HG02610 (cell line): ENCODE measurements around the gene CDCA5.
A peak's percentile ranks its signal among the peaks of the same experiment; 100 is the strongest.

Source experiments
- ATAC-seq: cut with Tn5 transposase; IDR thresholded peaks from one replicate; pipeline ENCODE4 v1.9.1; 2021; ENCODE audit warnings: mild to moderate bottlenecking, moderate library complexity; ENCODE audit not compliant: unreplicated experiment

Gene CDCA5

DNA sequence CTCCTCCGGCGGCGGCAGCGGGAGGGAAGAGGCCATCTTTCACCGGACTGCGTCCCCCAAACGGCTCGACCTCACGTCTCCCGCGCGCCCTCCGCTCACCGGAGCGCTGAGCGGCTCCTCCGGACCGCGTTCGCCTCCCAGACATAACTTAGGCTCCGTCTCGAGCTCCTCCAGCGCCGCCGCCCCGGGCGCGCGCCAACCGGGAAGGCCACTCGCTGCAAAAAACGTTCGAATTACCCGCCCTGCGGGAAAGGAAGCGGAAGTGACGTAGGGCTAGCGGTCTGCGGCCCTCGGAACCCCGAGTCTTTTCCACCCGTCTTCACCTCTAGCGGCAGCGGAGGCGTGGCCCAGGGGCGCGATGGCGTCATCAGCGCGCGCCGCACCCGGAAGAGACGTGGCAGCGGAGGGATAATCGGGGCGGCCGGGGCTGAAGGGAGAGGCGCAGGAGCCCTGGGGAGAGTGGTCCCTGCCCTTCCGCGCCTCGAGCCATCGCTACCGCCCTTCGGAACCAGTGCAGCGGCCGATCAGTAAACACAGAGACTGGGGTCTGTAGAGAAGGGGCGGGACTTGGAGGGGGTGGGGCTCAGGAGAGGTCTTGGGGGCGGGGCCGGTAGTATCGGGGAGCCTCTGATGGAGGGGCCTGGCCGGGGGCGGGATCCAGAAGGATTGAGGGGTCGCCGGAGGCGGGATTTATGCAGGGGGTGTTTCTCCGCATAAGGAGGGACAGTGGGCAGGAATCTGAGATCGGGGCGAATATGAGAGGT is at the start of gene CDCA5, which contains the start of gene ZFPL1:
TSS of gene CDCA5 (minus strand) at position 207 of the 764 bp plus-strand sequence. CDS start at position 145, 62 bp downstream.
TSS of gene ZFPL1 (plus strand) at position 389 of the 764 bp plus-strand sequence. CDS start 477 bp downstream, outside the sequence.
- peak; percentile 71 for ATAC-seq

DNA sequence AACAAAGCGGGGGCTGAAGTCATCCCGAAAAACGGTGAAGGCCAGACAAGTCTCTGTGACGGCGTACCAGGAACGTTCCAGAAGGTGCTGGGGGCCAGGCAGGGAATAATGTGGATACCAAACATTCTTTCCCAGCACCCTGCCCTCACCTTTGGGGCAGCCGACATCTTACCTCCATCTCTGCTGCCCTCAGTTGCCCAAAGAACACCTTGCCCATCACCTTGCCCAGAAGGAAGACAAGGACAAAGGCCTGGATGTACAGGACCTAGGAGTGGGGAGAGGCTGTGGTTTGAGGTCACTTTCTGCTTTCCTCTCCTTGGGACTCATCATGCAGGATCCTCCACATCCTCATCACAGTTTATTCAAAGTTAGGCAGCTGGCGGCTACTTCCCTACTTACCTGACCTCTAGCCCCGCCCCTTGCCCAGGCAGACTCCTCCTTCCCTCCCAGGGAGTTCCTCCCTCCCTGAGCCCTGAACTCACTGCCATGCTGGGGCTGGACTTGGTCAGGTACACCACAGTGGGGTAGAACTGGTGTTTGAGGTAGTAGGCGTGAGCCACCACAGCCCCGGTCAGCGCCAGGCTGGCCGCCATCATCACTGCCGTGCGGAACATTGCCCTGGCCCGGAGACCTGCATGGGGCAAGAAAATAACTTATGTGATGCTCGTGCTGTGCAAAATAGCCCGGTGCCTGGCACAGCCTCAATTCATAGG is 49.3 kb upstream of the CDCA5 start:
- ATAC-seq, result no peak

DNA sequence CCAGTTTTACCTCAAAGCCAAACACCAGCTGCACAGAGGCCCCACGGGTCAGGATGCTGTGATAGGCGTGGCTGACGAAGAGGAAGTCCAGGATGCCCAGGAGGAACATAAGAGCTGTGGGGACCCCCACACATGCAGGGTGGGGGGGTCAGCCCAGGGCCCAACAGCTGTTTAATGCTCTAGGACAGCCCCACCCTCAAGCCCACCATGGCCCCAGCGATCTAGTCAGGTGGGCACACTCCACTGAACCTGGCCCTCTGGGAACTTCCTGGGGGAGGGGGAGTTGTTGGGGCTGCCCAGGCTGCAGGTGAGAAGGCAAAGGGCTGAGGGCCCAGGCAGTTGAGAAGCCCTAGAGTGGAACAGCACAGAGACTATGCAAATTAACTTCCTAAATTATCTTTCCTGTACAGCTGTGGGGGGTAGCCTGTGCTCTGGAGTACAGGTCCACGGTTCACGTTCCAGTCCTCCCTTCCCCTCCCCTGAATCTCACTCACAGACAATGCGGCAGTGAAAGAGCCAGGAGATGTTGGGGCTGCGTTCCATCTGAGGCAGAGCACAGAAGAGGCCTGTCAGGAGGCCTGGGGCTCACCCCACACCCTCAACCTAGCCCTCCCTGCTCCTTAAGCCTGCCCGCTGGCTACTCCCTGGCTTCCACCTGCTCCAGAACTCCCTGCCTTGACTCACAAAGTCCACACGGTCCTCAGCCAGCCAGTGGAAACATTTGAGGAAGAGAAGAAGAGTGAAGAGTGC is 48.6 kb upstream of the CDCA5 start:
- peak; percentile 40 for ATAC-seq

GRCh38 chr11:65131895-65132237 is 48.0 kb upstream of the CDCA5 start:
- ATAC-seq, result no peak

- ATAC-seq, result no peak
Observed at GRCh38 chr11:65131417-65131776, 47.6 kb upstream of the CDCA5 start.

DNA sequence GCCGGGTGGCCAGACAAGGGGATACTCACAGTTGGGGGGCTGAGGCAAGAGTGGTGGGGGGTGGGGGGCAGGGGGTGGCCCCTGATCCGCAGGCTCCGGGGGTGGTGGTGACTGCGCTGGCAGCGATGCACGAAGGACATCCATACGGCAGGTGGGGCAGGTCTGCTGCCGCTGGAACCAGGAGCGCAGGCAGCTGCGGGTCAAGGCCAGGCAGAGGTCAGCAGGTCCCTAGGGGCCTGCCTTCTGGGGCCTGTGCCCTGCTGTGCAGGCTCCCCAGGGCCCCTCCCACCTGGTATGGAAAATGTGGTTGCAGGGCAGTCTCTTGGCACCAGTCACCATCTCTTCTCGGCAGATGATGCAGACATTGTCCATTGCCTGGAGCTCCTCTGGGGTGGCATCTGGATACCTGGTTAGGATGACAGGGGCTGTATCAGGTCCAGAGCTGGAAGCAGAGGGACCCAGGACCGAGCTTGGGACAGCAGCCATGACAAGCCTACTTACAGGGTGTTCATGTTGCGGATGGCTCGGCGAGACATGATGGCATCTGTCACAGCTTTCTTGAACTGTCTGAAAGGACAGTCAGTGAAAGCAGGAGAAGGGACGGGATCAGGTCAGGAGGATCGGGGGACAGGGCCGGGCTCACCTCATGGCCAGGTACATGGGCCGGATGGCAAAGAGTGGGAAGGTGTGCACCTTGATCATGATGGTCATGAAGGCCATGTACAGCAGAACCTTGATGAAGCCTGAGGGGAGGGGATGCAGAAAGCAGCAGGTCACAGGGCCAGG is 47.0 kb upstream of the CDCA5 start:
- no peak for ATAC-seq

- ATAC-seq, result no peak
Observed at GRCh38 chr11:65129649-65130441, 46.0 kb upstream of the CDCA5 start.

DNA sequence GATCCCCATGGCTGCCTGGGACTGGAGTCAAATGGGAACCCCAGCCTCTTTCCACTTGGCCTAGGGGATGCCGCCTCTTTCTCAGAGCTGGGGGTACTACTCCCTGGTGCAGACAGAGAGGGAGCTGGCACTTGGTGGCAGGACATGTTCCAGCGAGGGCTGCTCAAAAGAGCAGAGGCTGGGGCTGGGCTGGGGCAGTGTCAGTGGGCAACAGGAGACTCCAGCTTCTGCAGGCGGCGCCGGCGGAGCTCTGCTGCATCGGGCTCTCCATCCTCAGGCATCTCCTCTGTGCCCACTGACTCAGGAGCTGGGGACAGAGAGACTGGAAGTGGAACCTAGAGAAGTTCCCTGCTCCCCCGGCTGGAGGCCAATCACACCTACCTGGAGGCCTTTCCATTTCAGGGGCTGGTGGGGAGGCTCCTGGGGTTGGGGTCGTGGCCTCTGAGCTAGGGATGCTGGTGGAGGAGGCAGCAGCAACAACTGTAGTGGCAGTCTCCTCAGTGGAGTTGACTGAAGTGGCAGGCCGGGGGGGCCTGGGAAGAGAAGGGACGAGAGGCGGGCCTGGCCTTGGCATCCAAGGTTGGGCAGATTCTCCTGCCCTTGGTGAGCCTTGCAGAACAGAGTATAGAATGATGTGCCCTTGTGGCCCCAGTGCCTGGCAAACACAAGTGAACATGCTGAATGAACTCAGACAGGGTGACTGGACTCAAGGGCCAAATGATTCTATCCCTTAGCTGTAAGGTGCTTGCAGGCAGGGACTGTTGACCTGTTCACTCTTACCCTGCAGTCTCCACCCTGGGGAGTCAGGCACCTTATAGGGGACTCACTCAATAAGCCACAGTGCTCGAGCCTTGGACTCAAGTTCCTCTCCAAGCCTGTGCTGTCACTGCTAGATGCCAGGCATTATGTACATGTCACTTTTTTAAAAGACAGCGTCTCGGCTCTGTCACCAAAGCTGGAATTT is 44.6 kb upstream of the CDCA5 start:
- ATAC-seq, result no peak

DNA sequence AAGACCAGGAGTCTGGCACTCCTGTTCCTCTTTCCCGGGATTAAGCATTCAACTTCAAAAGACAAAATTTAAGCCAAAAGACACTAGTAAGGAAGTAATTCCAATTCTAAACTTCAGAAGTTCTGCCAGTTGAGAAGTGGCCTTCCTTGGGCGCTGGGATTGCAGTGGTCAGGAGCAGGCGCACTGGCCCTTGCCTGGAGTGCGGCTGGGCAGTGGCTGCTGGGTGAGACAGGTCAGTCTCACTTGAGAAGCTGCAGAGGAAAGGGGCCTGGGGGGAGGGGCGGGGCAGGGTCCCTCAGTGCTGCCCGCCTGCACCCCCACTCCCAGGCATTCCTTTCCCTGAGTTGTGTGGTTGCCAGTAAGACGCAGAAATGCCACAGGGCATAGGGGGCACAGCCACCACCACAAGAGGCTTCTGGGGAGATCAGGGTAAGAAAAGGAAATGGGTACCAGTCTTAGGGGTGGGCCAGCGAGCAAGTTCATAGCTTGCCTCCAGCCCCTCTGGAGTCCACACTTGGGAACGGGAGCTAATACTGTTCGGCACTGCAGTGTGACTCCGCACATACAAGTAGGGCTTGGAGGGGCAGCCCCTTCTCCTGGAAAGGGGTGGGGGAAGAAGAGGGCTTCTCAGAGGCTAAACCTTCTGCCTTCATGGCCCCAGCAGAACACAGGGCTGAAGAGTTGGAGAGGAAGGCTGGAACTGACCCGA is 43.8 kb upstream of the CDCA5 start:
- ATAC-seq, result no peak

- ATAC-seq, result no peak
Observed at GRCh38 chr11:65126624-65127274, 42.9 kb upstream of the CDCA5 start.

- ATAC-seq, result no peak
Observed at GRCh38 chr11:65125197-65126056, 41.6 kb upstream of the CDCA5 start.

- ATAC-seq, result no peak
Observed at GRCh38 chr11:65124480-65125196, 40.8 kb upstream of the CDCA5 start.

- peak; percentile 70 for ATAC-seq
Observed at GRCh38 chr11:65121865-65122696, 38.2 kb upstream of the CDCA5 start, which contains the start of the genes FAU and MRPL49. Gene FAU (minus strand): TSS chr11:65122134. CDS start chr11:65121813, 321 bp downstream. Gene MRPL49 (plus strand): TSS chr11:65122321. CDS start chr11:65122347, 26 bp downstream.

GRCh38 chr11:65121447-65121864 is 37.6 kb upstream of the CDCA5 start:
- ATAC-seq, result no peak

DNA sequence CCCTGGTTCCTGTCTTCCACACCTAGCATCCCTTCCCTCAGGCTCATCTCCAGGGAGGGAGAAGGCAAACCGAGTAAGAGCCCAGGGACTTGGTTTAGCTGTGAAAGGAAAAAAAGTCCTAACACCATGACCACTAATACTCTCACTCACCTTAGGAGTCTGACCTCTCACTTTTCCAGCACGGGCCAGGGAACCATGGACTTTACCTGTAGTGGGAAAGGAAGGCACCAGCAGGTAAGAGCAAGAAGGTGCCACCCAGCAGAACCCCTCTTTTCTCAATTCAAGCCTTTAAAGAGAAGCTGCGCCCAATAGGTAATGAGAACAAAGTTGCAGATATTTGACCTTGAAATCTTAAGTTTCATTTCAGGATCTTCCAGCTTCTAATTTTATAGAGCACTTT is 37.0 kb upstream of the CDCA5 start:
- no peak for ATAC-seq
